ENCODE results near the gene TIMM9.

DNA sequence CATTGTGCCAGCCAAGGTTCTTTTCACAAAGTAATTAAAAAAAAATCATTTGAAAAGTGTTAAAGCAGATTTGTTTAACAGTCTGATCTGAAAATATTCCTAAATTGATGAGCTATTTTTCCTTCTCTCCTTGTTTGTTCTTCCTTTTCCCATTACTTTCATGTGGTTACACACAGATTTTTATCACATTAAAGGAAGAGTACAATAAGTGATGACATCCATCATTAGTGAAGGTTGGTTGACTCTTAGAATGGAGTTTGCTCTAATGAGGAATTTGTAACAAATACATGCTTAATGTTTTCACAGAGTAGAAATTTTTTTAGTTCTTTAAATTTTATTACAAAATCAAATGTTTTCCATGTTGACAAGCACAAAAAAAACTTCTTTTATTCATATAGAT, 50.5 kb downstream of the TIMM9 start:
- TF ChIP-seq, protein P1, sequence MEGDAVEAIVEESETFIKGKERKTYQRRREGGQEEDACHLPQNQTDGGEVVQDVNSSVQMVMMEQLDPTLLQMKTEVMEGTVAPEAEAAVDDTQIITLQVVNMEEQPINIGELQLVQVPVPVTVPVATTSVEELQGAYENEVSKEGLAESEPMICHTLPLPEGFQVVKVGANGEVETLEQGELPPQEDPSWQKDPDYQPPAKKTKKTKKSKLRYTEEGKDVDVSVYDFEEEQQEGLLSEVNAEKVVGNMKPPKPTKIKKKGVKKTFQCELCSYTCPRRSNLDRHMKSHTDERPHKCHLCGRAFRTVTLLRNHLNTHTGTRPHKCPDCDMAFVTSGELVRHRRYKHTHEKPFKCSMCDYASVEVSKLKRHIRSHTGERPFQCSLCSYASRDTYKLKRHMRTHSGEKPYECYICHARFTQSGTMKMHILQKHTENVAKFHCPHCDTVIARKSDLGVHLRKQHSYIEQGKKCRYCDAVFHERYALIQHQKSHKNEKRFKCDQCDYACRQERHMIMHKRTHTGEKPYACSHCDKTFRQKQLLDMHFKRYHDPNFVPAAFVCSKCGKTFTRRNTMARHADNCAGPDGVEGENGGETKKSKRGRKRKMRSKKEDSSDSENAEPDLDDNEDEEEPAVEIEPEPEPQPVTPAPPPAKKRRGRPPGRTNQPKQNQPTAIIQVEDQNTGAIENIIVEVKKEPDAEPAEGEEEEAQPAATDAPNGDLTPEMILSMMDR (optimal IDR thresholded peaks at IDR 0.05 in 1 of 3, IDR thresholded peaks at IDR 0.05 in 1 of 3, conservative IDR thresholded peaks at IDR 0.05 in 1 of 3; ENCODE audit: extremely low read depth in 1 of 3, insufficient read depth in 2 of 3, low read length in 3 of 3): no peak
- no peak for TF ChIP-seq EZH2 (IDR thresholded peaks at IDR 0.05; ENCODE audit: low read length)
